HG03558 (cell line): ENCODE measurements around the gene TJP2.

Source experiments
- ATAC-seq: cut with Tn5 transposase; IDR thresholded peaks from one replicate; pipeline ENCODE4 v1.9.1; 2021; ENCODE audit warnings: moderate number of reproducible peaks; ENCODE audit not compliant: unreplicated experiment; ENCODE audit errors: extremely low read depth

The TJP2 gene

DNA sequence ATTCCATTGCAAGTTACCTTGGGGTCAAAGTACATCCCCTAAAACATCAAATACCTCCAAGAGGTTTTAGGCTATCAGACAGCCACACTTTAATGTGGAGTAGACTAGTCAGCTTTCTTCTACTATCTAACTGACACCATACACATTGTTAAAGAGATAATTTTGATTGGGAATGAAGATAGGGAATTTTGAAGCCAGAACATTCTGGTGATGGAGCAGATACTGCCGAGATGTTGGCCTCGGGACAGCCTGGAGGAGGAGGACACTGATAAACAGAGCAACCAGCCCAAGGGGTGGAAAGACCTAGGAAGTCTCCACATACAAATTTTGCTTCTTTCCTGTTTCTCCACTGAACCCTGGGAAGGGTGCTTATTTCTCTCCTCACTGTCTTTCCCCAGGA, 14.9 kb downstream of the TJP2 start:
- no peak for ATAC-seq

DNA sequence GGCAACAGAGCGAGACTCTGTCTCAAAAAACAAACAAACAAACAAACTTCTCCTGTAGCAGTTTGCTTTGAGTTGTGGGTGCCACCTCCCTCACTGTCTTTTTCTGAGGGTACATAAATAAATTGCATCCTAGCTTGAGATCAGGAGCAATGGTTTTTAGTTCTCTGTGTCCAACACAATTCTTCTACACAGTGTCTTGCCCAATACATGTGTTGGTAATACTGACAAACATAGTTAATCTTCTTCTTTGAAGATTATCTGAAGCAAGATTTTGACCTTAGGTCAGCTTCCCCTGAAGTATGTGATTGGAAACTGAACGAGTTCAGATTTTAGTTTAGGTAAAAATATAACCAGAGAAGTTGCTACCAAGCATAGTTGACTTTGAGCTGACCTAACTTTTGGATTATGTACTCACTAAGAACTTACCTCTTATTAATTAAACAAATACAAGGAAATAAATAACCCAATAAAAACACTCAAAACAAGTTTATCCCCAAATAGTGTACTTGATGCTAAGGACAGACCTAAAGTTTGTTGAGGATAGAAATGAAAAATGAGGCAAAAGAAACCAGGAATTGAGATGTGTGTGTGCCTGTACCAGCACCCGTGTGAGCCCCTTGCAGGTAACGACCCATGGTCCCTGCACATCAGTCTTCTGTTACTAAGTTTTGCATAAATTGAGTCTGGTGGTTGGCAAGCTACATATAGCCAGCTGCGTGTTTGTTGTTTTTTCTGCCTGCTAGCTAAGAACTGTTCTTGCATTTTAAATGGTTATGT, 16.2 kb downstream of the TJP2 start:
- ATAC-seq, result peak; percentile 67

DNA sequence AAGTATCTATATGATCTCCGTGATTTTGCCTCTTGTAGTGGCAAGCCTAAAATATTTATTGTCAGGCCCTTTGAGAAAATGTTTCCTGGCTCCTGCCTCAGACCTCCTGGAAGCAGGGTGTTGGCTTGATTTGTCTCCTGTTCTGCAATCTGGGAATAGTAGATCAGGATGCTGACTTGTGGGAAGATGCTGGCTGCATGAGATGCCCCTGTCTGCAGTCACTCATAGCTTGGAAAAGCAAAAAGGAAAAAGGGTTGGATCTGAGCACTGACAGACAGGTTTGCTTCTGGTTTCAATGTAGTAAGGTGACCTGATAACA, 16.7 kb downstream of the TJP2 start:
- no peak for ATAC-seq

DNA sequence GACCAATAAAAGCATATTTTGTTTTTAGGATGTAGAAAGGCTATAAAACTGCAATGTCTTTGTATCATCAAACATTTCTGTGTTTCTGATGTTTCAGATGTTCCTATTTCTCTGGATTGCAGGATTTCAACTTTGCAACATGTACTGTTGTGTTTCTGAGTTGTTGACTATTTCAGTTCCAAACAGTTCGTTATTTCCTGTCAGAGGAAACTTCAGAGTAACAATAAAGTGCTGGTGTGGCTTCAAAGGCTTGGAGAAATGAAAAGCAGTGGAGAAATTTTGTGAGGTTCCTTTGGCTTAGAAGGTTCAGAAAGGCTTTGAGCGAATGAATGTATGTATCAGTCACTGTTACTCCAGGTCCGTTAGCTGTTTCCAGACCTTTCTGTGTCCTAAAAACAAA, 17.2 kb downstream of the TJP2 start:
- no peak for ATAC-seq

DNA sequence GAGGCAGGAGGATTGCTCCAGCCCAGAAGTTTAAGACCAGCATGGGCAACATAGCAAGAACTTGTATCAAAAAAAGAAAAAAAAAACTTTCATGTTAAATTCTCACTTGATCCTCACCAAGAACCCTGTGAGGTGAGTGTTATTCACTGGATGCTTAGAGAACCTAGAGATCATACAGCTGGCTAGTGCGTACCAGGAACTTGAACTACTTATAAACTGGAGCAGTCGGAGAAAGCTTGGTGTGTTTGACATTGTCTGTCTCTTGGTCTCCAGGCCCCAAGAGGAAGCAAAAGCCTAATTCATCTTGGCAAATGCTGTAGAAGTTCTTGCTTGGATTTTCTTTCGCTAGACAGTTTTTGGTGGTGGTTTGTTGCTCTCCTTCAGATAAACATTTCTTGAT, 18.1 kb downstream of the TJP2 start:
- no peak for ATAC-seq

DNA sequence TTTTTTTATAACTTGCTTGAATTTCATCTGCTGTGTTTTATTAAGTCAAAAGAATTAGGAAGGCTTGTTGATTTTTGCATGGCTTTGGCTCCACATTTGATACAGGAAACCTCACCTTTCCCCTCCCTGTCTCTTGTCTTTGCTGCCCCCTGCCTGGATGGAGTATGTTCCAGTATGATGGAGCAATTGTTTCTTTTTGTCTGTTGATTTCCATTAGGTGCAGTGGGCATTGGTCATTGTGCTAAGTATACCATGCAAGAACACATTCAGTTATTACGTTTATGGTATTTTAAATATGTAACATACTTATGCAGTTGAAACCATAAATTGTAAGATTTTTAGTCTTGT, 19.6 kb downstream of the TJP2 start:
- no peak for ATAC-seq

DNA sequence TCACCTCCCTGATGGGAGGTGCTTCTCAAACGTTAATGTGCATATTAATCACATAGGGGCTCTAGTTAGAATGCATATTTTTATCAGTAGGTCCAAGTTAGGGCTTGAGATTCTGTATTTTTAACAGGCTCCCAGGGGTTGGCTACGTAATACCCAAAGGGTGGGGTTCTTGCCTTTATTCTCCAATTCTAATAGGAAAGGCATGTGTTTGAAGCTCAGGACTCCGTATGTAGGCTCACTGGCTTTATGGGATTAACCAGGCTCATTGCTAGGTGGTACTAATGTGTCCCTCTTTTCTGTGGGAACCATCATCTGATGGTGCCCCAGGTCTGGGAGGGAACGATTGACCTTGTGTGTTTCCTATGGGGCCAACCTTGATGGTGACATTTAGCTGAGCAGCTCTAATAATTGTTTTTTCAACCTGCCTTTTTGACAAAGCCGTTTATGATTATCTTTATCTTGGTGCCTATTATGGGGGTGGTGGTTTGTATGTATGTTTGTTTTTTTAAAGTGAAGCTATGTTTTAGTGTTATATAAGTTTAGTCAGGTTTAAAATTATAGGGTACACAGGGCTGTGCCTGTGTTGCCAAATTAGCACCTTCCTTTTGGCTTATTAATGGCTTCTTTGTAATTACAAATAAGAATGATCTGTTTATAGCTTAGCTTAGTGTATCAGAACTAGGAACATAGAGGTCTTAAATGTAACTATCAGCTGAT, 20.8 kb downstream of the TJP2 start:
- no peak for ATAC-seq

DNA sequence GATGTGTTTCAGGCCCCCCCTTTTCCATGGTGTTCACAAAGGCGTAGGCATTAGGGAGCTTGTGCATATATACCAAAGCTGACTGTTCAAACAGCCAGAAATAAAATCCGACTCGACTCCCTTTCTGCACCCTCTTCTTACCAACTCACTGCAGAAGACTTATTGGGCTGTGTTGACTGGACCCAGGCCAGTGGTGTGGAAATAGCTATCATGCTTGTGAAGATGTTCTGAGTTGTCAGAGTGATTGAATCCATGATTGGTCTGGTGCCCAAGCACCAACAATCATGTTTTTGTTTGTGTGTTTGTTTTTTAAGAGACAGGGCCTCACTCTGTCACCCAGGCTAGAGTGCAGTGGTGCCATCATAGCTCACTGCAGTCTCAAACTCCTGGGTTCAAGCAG, 21.6 kb downstream of the TJP2 start:
- ATAC-seq, result no peak

DNA sequence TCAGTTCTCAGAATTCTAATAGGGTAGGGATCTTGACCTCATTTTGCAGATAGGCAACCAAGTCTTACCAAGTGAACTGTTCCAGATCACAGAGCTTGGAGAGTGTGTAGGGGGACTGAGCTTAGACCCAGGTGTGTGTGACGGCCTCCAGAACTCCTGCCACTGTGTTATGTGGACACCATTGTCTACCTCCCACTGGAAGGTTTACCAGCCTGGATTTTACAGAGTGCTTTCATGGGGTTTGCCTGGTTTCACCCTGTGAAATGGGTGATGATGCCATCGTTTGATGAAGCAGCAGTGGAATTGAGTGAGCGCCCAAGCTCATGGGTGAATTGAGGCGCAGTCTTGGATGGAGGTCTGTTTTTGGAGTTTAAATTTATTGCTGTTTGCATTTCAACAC, 23.6 kb downstream of the TJP2 start:
- no peak for ATAC-seq

DNA sequence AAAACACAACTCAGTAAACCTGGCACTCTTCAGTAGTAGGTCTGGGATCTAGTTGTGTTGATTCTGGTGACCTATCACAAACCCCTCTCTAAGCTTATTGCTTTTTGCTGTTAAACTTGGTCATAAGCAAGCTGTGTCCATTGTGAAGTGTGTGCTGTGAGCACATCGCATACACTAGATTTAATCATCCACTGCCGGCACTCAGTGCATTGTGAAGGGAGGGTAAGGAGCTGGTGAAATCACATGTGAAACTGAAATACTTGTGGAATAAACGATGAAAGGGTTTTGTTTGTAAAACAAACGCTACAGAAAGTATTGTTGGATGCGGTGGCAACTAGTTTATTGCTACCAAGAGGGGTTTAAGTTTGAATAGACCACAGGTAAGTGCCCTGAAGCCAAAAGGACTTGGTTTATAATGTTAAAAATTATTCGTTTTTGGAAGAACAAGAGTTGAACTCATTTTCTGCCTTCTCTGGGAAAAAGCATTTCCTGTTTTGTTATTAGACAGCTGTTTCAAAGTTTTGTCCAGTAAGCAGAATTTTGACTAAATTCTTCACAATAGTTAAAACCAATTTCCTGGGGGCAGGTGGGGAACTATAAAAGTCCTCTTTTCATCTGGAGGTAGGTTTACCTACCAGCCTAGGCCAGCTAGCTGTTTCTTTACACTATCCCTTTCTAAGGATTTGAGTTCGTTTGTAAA, 24.6 kb downstream of the TJP2 start:
- no peak for ATAC-seq

DNA sequence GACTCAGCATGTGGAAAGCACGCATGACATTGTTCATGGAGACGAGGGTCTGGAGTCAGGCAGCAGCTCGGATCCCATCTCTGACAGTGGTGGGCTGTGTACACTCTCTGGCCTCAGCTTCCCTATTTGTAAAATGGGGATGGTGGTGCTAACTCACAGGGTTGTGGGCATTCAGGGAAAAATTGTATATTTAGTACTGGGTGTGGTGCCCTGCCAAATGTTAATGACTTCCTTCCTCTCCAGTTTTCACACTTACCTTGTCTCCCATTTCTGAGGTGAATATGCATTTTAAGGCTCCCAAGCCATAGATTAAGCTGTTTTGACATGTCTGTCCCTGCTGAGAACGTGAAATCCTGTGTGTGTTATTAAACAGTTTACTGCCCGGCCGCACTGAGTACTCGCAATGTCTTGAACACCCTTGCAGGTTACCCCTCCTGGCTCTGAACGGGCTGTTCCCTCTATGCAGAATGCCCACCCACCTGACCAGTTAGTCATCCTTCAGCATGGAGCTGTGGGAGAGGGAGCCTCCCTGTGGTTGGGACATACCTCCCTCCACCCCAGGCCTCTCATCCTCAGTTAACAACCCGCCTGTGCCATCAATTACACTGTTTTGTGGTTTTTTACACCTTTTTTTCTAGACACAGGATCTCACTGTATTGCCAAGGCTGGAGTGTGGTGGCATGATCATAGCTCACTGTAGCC, 25.8 kb downstream of the TJP2 start:
- no peak for ATAC-seq

DNA sequence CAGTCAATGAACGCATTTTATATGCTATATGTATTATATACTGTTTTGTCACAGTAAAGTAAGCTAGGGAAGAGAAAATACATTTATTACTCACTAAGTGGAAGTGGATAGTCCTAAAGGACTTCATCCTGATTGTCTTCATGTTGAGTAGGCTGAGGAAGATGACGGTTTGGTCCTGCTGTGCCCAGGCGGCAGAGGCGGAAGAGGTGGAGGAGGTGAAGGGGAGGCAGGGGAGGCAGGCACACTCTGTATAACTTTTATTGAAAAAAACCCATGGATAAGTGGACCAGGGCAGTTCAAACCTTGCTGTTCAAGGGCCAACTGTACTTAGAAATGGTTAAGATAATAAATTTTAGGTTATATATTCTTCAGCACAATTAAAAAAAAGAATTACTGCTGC, 28.5 kb downstream of the TJP2 start:
- ATAC-seq, result no peak

DNA sequence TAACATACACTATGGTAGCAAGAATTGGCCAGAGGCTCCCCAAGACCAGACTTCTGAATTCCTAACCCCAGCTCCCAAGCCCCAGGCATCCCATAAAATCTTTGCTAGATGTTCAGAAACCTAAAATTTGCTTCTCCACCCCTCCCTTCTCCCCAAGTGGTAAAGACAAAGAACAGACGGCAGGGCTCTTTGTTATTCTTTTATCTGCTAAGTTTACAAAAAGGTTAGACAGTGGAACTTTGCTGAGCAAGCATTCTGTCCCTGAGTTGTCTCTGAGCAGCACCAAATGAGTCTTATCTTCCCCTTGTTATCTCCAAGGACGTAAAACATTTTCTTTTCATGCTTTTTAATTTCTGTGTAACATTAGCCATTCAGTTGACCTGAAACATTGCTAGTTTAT, 30.2 kb downstream of the TJP2 start:
- ATAC-seq, result no peak

DNA sequence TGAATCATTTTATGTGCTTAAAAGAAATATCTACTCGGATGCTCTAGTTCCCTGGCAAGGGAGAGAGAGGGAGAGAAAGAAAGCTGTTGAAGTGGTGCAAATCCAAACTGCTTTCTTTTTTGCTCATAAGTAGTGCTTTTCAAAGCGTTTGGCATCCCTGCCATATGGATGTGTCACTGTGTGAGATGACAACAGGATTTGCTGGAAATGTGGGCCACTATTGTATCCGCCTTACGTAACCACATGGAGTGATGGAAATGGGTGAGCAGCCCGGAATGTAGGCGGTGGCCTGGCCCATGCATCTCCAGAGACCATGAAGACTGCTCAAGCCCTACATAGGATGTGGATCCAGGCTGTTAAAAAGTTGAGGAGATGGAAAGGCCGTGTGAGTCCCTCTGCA, 30.8 kb downstream of the TJP2 start:
- ATAC-seq, result no peak

DNA sequence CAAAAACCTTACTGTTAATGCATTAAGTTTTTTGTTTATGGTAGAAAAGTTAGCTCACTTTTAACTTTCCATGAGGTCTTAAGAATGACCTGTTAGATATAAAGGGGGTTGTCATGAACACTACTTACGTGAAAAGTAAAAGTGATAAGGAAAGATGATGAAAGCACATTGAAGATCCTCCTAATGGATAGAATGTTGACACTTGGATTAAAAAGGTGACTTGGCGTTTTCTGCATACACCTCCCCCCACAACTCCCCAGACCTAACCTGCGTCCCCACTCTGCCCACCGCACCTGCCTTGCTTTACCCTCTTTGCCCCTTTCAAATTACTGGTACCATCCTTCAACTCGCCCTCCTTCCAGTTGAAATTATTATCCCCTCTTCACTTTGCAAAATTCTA, 32.0 kb downstream of the TJP2 start:
- no peak for ATAC-seq

DNA sequence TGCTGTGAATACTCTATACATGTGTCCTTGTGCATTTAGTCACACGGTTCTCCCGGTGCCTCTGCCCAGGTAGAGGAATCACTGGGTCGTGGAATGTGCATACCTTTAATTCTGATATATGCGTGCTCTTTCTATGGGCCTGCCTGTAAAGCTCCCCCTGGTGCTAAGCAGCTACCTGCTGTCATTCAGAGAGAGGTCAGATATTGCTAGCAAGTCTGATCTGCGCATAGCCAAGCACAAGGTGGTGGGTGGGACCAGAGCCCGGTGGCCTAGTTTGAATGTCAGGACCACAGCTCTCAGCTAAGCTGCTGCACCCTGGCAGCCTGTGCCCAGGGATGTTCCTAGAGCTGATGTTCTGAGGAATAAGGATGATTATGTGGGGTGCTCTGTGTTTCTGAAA, 33.4 kb downstream of the TJP2 start:
- no peak for ATAC-seq

DNA sequence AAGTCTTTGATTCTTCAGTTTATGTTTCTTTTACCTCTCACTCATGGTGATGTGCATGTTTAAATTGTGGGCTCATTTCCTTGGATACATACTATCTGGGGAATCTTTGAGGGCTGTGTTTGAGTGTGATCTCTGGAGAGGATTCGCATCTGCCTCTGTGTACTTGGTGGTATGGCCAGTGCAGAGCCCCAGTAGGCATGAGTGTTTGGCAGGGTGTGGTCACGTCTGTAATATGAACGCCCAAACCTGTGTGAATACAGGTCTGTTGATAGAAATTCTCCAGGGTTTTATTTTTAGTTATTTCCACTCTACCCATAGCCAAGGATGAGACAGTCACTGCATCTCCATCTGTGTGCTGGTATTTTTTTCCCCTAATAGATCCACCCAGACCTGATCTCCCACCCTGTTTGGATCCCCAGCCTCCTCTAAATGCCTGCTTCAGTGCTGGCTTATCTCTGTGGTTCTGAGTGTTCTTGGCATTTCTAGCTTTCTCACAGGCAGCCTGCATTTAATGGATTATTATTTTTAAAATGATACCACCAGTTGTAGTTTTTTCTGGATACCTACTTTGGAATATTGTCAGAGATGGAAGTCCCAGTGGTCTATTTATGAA, 37.5 kb downstream of the TJP2 start:
- ATAC-seq, result no peak

DNA sequence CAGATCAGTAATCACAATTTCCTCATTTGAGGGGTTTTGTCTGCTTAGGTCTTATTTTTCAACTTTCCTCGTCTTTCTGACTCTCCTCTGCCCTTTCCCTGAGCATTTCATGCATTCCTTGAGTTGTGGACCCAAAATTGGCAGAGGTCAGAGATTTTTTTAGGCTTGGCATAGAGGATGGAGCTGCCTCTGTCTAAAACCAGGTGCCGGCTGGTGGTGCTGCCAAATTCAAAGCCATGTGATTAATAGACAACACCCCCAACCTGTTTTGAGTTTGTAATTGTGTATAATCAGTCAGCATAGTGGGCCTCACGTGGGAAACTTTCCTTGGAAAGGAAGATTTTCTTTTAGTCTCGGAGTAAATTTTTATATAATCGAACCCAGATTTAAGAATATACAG, 39.6 kb downstream of the TJP2 start:
- ATAC-seq, result no peak

DNA sequence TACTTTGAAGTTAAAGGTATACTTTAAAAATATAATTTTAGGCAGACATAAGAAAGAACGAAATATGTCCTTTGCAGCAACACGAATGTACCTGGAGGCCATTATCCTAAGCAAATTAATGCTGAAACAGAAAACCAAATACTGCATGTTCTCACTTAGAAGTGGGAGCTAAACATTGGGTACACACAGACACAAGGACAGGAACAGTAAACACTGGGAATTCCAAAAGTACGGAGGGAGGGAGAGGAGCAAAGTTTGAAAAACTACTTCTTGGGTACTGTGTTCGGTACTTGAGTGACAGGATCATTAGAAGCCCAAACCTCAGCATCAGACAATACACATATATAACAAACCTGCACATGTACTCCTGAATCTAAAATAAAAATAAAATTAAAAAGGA, 40.9 kb downstream of the TJP2 start:
- no peak for ATAC-seq

DNA sequence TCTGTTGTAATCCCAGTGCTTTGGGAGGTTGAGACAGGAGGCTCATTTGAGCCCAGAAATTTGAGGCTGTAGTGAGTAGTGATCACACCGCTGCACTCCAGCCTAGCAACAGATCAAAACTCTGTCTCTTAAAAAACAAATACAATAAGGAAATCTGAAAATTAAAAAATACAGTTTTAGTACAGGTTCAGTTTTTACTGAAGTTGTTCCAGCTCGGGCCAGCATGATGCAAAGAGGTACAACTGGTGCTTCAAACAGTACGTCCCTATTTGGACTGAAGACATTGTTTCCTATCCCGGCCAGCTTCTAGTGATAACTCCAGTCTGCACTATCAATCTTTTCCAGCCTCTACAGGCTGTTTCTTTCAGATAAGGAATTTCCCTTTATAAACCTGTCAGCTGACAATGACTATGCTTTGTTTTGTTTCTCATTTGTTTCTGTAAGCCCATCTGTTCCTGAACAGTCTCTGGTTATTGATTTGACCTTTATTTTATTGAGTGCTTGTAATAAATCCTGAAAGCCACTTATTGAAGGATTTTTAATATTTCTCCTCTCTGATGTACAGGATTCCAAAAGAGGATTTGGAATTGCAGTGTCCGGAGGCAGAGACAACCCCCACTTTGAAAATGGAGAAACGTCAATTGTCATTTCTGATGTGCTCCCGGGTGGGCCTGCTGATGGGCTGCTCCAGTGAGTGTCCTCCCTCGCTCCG, 41.9 kb downstream of the TJP2 start:
- no peak for ATAC-seq
